ENCODE measurements around the gene ASCC1. TPM values are rescaled to one million over a fixed set of nuclear protein-coding genes. Genes with fewer than 3 reads are reported as not detected.

The ASCC1 gene
- total RNA-seq, 3 donors from 2014 or later (not counting 1 experiment from before 2014, with no cell fraction given) = 26.0 to 35.2 (median 29.3) TPM

GRCh38 chr10:72170263-72170662 lies 45.8 kb downstream of the ASCC1 start:
- ATAC-seq (no peak), DNase-seq (no peak)
- Mint-ChIP-seq H3K9me3 (no peaks in the 10 kb centered on the region), H3K4me1 (peaks cover 6 to 9% of the 10 kb centered on the region in 2 donors), H3K27me3 (ENCODE audit: low read depth in 2 of 2) (no peaks in the 10 kb centered on the region), H3K36me3 (no peaks in the 10 kb centered on the region), H3K4me3 (no peak overlapping the region), H3K27ac (no peak overlapping the region)
- intact Hi-C loops (cut with micrococcal nuclease) = no loop called here
- no peaks in the 10 kb centered on the region for H3K9me3 ChIP-seq (ENCODE audit: control insufficient read depth, insufficient read depth, low read length)
- 97% methylated on average over 4 of the region's 4 CpGs for WGBS (ENCODE audit: insufficient coverage)
- no peaks in the 10 kb centered on the region for H3K36me3 ChIP-seq (ENCODE audit: control insufficient read depth, insufficient read depth, low read length)
- TF ChIP-seq, protein P1, sequence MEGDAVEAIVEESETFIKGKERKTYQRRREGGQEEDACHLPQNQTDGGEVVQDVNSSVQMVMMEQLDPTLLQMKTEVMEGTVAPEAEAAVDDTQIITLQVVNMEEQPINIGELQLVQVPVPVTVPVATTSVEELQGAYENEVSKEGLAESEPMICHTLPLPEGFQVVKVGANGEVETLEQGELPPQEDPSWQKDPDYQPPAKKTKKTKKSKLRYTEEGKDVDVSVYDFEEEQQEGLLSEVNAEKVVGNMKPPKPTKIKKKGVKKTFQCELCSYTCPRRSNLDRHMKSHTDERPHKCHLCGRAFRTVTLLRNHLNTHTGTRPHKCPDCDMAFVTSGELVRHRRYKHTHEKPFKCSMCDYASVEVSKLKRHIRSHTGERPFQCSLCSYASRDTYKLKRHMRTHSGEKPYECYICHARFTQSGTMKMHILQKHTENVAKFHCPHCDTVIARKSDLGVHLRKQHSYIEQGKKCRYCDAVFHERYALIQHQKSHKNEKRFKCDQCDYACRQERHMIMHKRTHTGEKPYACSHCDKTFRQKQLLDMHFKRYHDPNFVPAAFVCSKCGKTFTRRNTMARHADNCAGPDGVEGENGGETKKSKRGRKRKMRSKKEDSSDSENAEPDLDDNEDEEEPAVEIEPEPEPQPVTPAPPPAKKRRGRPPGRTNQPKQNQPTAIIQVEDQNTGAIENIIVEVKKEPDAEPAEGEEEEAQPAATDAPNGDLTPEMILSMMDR (IDR thresholded peaks at IDR 0.05) = no peak
- no peaks in the 10 kb centered on the region for H3K4me1 ChIP-seq (ENCODE audit: control insufficient read depth, insufficient read depth, low read length)
- H3K4me3 ChIP-seq (ENCODE audit: low read length) = no peak overlapping the region
- H3K27me3 ChIP-seq (ENCODE audit: control insufficient read depth, insufficient read depth, low read length) = no peaks in the 10 kb centered on the region
- H3K27ac ChIP-seq (ENCODE audit: low read length) = no peak overlapping the region

DNA sequence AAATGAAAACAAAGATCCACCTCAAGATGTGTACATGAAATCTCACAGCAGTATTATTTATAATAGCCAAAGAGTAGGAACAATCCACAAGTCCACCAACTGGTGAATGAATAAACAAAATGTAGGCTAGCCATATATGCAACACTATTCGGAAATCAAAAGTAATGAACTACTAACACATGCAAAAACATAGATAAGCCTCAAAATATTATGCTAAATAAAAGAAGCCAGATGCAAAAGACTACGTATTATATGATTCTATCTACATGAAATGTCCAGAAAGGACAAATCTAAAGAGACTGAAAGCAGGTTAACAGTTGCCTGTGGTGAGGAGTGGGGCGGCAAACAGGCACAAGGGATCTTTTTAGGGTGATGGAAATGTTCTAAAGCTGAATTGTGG lies 49.0 kb downstream of the ASCC1 start:
- peaks cover 2% of the 10 kb centered on the region for H3K36me3 ChIP-seq (ENCODE audit: control insufficient read depth, insufficient read depth, low read length)
- Mint-ChIP-seq H3K4me1 (peaks cover 6 to 9% of the 10 kb centered on the region in 2 donors), H3K9me3 (no peaks in the 10 kb centered on the region), H3K4me3 (no peak overlapping the region), H3K36me3 (no peaks in the 10 kb centered on the region), H3K27ac (no peak overlapping the region), H3K27me3 (ENCODE audit: low read depth in 2 of 2) (no peaks in the 10 kb centered on the region)
- no peaks in the 10 kb centered on the region for H3K4me1 ChIP-seq (ENCODE audit: control insufficient read depth, insufficient read depth, low read length)
- H3K4me3 ChIP-seq (ENCODE audit: low read length) = no peak overlapping the region
- DNase-seq (no peak), ATAC-seq (no peak)
- TF ChIP-seq, protein P1 (IDR thresholded peaks at IDR 0.05) = no peak
- WGBS (ENCODE audit: insufficient coverage) = 100% methylated on average over 1 of the region's 3 CpGs
- intact Hi-C loops (cut with micrococcal nuclease) = no loop called here
- H3K27me3 ChIP-seq (ENCODE audit: control insufficient read depth, insufficient read depth, low read length) = no peaks in the 10 kb centered on the region
- no peak overlapping the region for H3K27ac ChIP-seq (ENCODE audit: low read length)
- H3K9me3 ChIP-seq (ENCODE audit: control insufficient read depth, insufficient read depth, low read length) = no peaks in the 10 kb centered on the region

- H3K4me1 Mint-ChIP-seq = no peaks in the 10 kb centered on the region
- Histone ChIP-seq H3K4me1 (ENCODE audit: control insufficient read depth, insufficient read depth, low read length) (no peaks in the 10 kb centered on the region), H3K27ac (ENCODE audit: low read length) (no peak overlapping the region), H3K27me3 (ENCODE audit: control insufficient read depth, insufficient read depth, low read length) (no peaks in the 10 kb centered on the region), H3K36me3 (ENCODE audit: control insufficient read depth, insufficient read depth, low read length) (peaks cover 8% of the 10 kb centered on the region), H3K9me3 (ENCODE audit: control insufficient read depth, insufficient read depth, low read length) (no peaks in the 10 kb centered on the region), H3K4me3 (ENCODE audit: low read length) (no peak overlapping the region)
- H3K4me3 Mint-ChIP-seq = no peak overlapping the region
- intact Hi-C loops (cut with micrococcal nuclease) = no loop called here
- no peaks in the 10 kb centered on the region for H3K9me3 Mint-ChIP-seq
- DNase-seq (peak in 1 of 2 donors; percentile 55), ATAC-seq (peak in 2 of 3 donors; percentile 46 to 58)
- 40% methylated on average over 2 of the region's 2 CpGs for WGBS (ENCODE audit: insufficient coverage)
- H3K27me3 Mint-ChIP-seq (ENCODE audit: low read depth in 2 of 2) = no peaks in the 10 kb centered on the region
- no peak overlapping the region for H3K27ac Mint-ChIP-seq
- H3K36me3 Mint-ChIP-seq = peaks cover 5% of the 10 kb centered on the region
- TF ChIP-seq, protein P1 (IDR thresholded peaks at IDR 0.05) = peak; percentile 50
Measured at GRCh38 chr10:72164617-72165016, 51.5 kb downstream of the ASCC1 start.

DNA sequence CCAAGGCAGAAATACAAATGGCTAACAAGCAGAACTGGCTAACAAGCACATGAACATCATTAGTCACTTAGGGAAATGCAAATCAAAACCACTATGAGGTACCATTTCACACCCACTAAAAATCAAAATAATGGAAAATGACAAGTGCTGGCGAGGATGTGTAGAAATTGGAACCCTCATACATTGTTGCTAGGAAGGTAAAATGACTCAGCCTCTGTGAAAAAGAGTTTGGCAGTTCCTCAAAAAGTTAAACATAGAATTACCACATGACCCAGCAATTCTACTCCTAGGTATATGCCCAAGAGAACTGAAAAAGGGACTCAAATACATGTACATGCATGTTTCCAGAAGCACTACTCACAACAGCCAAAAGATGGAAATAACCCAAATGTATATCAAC lies 53.1 kb downstream of the ASCC1 start:
- peaks cover 16% of the 10 kb centered on the region for H3K36me3 ChIP-seq (ENCODE audit: control insufficient read depth, insufficient read depth, low read length)
- Mint-ChIP-seq H3K36me3 (peaks cover 15% of the 10 kb centered on the region), H3K27me3 (ENCODE audit: low read depth in 2 of 2) (no peaks in the 10 kb centered on the region), H3K4me1 (no peaks in the 10 kb centered on the region), H3K9me3 (no peaks in the 10 kb centered on the region), H3K27ac (no peak overlapping the region), H3K4me3 (no peak overlapping the region)
- H3K9me3 ChIP-seq (ENCODE audit: control insufficient read depth, insufficient read depth, low read length) = no peaks in the 10 kb centered on the region
- no peak overlapping the region for H3K27ac ChIP-seq (ENCODE audit: low read length)
- no peak for ATAC-seq
- intact Hi-C loops (cut with micrococcal nuclease) = no loop called here
- TF ChIP-seq, protein P1 (IDR thresholded peaks at IDR 0.05) = no peak
- H3K4me1 ChIP-seq (ENCODE audit: control insufficient read depth, insufficient read depth, low read length) = no peaks in the 10 kb centered on the region
- no peak for DNase-seq
- no peak overlapping the region for H3K4me3 ChIP-seq (ENCODE audit: low read length)
- no CpG with 5 or more reads among the region's 1 CpG for WGBS (ENCODE audit: insufficient coverage)
- H3K27me3 ChIP-seq (ENCODE audit: control insufficient read depth, insufficient read depth, low read length) = no peaks in the 10 kb centered on the region

Data from natural killer cell (primary cell).